Esophagus muscularis mucosa (tissue), 4 donors: Measurements from ENCODE around the gene RTBDN. TPM values are rescaled to one million over a fixed set of nuclear protein-coding genes. Genes with fewer than 3 reads are reported as not detected.
A peak's percentile ranks its signal among the peaks of the same experiment; 100 is the strongest.

Experiments
- DNase-seq: peaks from one replicate; pipeline ENCODE4 v3.0.0-alpha.2; 2017; ENCODE audit errors: extremely low spot score
- H3K27ac ChIP-seq, 4 donors: fragments of 200-600 bp; sonication (generic); replicated peaks in 1 of 4; 1 replicate in 3 of 4; 2 replicates in 1 of 4; pipeline ENCODE4 v1.5.1; 2016 to 2019; ENCODE audit warnings: mild to moderate bottlenecking in 1 of 4
- H3K27me3 ChIP-seq, 4 donors: fragments of 200-600 bp; sonication (generic); one replicate each; pipeline versions ENCODE4 v1.5.1 to v1.6.0; 2016 to 2019
- H3K36me3 ChIP-seq, 4 donors: fragments of 200-600 bp; sonication (generic); one replicate each; pipeline ENCODE4 v1.5.1; 2016 to 2019
- H3K4me1 ChIP-seq, 4 donors: fragments of 200-600 bp; sonication (generic); one replicate each; pipeline ENCODE4 v1.5.1; 2016 to 2019
- H3K4me3 ChIP-seq, 4 donors: fragments of 200-600 bp; sonication (generic); 1 replicate in 2 of 4; 2 replicates in 2 of 4; pipeline ENCODE4 v1.5.1; 2016 to 2019; ENCODE audit warnings: mild to moderate bottlenecking in 4 of 4, moderate library complexity in 1 of 4
- H3K9me3 ChIP-seq, 4 donors: fragments of 200-600 bp; sonication (generic); 1 replicate in 3 of 4; 2 replicates in 1 of 4; pipeline ENCODE4 v1.5.1; 2016 to 2019
- EP300 ChIP-seq: sonication (generic); formaldehyde crosslinking; IDR thresholded peaks from one replicate; pipeline ENCODE4 v1.6.1; 2017; ENCODE audit warnings: antibody characterized with exemption
- POLR2A ChIP-seq: fragments of 450-650 bp; IDR thresholded peaks from one replicate; pipeline ENCODE4 v1.6.1; 2017; ENCODE audit warnings: antibody characterized with exemption, moderate library complexity, mild to moderate bottlenecking, low read depth
- POLR2AphosphoS5 ChIP-seq, 2 donors: sonication (generic); formaldehyde crosslinking; IDR thresholded peaks; one replicate each; pipeline ENCODE4 v1.6.1; 2017; ENCODE audit warnings: antibody characterized with exemption in 2 of 2
- WGBS: methylation state at CpG from one replicate; pipeline ENCODE4 v1.1.5; 2018; 5-methylcytosine and 5-hydroxymethylcytosine counted together
- intact Hi-C: fragments of 100-400 bp; cut with DNase I; formaldehyde crosslinking; loops from one replicate; pipeline ENCODE4 v1.15.1; 2023
- total RNA-seq, 4 donors: library from RNA; depleted of rRNA; stranded (reverse); fragments of >200 nt; gene quantifications; one replicate each; pipeline versions ENCODE4 v1.1.0 to v1.2.1, GENCODE V29; 2016
- TF ChIP-seq, protein P1 (sequence below), 3 experiments: fragments of 200-600 bp in 2 of 3; fragments of 450-650 bp in 1 of 3; sonication (generic) in 2 of 3; IDR thresholded peaks; one replicate each; pipeline ENCODE4 v1.5.1; 2017 to 2019; ENCODE audit warnings: antibody characterized with exemption in 3 of 3, mild to moderate bottlenecking in 2 of 3, moderate library complexity in 1 of 3

Gene RTBDN
- under 1 TPM in 2 of 4 donors, not detected in 2; 0.52 to 0.83 TPM for total RNA-seq

DNA sequence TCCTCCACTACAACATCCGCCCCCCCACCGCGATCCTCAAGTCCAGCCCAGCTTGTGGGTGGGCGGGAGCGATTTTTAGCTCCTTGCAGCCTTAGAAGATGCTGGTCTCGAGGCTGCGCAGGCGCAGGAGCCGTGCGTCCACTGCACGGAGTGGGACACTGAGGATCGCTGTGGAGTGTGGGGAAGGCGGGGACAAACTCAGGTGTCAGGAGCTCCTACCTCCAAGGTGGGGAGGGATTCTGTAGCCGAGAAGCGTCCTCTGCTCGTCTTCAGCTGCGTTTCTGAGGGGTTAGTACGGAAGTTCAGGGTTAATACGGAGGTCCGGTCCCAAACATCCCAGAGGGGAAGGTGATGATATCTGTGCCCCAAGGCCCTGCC is at the start of gene RTBDN:
TSS of gene RTBDN (minus strand) at position 14 of the 378 bp plus-strand sequence. CDS start 4,600 bp downstream, outside the sequence.
- WGBS = 16% methylated on average over 17 of the region's 20 CpGs
- no peak for DNase-seq
- TF ChIP-seq, protein P1, sequence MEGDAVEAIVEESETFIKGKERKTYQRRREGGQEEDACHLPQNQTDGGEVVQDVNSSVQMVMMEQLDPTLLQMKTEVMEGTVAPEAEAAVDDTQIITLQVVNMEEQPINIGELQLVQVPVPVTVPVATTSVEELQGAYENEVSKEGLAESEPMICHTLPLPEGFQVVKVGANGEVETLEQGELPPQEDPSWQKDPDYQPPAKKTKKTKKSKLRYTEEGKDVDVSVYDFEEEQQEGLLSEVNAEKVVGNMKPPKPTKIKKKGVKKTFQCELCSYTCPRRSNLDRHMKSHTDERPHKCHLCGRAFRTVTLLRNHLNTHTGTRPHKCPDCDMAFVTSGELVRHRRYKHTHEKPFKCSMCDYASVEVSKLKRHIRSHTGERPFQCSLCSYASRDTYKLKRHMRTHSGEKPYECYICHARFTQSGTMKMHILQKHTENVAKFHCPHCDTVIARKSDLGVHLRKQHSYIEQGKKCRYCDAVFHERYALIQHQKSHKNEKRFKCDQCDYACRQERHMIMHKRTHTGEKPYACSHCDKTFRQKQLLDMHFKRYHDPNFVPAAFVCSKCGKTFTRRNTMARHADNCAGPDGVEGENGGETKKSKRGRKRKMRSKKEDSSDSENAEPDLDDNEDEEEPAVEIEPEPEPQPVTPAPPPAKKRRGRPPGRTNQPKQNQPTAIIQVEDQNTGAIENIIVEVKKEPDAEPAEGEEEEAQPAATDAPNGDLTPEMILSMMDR (IDR thresholded peaks at IDR 0.05) = no peak
- TF ChIP-seq POLR2AphosphoS5 (IDR thresholded peaks at IDR 0.05) (no peak), EP300 (no peak), POLR2A (no peak)
- Histone ChIP-seq H3K27me3 (peaks cover 0 to 100% (median 89%) of the 10 kb centered on the region in 4 donors), H3K36me3 (no peaks in the 10 kb centered on the region), H3K4me1 (peaks cover 14 to 59% (median 40%) of the 10 kb centered on the region in 4 donors), H3K4me3 (peak within 1 kb of the TSS; percentile 48 to 59 (median 51)), H3K27ac (no peak within 1 kb of the TSS), H3K9me3 (no peaks in the 10 kb centered on the region)
- intact Hi-C loops = no loop called here

DNA sequence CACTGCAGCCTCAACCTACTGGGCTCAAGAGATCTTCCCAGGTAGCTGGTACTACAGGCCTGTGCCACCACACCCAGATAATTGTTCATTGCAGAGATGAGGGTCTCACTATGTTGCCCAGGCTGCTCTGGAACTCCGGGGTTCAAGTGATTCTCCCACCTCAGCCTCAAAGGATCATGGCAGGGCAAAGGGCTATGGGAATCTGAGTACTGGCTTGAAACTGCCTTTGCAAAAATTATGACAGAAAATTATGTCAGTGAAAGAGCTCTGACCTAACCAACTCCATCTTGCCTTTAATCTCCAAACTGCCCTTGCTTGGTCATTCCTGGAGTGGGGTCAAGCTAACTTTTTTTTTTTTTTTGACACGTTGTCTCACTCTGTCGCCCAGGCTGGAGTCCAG is 48.2 kb upstream of the RTBDN start:
- Histone ChIP-seq H3K9me3 (peaks cover 0 to 13% (median 6%) of the 10 kb centered on the region in 4 donors), H3K4me1 (peaks cover 18 to 36% (median 29%) of the 10 kb centered on the region in 4 donors), H3K36me3 (peaks cover 12 to 16% (median 12%) of the 10 kb centered on the region in 4 donors), H3K27me3 (peaks cover 0 to 43% (median 21%) of the 10 kb centered on the region in 4 donors), H3K27ac (no peak overlapping the region), H3K4me3 (no peak overlapping the region)
- intact Hi-C loops = no loop called here
- 87% methylated on average over 3 of the region's 3 CpGs for WGBS
- TF ChIP-seq EP300 (no peak), POLR2AphosphoS5 (IDR thresholded peaks at IDR 0.05) (no peak), POLR2A (no peak)
- TF ChIP-seq, protein P1 (IDR thresholded peaks at IDR 0.05) = no peak
- no peak for DNase-seq

DNA sequence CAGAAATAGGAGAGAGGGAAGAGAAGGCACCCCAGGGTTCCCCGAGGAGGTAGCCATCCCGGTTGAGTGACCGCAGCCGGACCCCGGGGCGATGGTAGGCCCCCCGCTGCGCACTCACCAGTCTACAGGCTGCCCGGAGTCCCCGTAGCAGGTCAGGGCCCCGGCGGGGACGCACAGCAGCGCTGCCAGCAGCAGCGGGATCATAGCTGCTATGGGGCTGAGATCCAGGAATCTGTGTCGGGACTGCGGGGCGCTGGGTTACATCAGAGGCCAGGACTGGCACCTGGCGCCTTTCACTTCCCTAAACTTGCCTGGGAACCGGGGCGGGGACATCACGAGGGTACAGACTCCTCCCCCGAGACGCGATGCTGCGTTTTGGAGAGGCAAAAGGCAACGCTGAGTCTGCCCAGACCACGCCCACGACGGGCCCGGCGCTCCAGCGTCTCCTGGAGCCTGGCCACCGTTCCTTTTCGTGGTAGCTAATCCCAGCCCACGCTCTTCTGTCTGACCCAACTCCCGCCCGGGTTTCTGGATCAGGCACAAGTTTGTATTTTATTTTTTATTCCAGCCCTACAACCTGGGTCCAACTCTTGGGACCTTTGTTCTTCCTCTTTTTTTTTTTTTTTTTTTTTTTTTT is 46.9 kb upstream of the RTBDN start, which contains the start of gene DNASE2:
TSS of gene DNASE2 (minus strand) at position 278 of the 637 bp plus-strand sequence. CDS start at position 204, 74 bp downstream.
- H3K36me3 ChIP-seq = peaks cover 25 to 29% (median 25%) of the 10 kb centered on the region in 4 donors
- peaks cover 0 to 13% (median 6%) of the 10 kb centered on the region in 4 donors for H3K9me3 ChIP-seq
- H3K4me3 ChIP-seq = peak within 1 kb of the TSS; percentile 72 to 91 (median 74)
- DNase-seq = peak; percentile 99
- peak within 1 kb of the TSS; percentile 82 to 96 (median 92) for H3K27ac ChIP-seq
- intact Hi-C loops = no loop called here
- under 1% methylated on average over 20 of the region's 38 CpGs for WGBS
- H3K27me3 ChIP-seq = peaks cover 0 to 31% (median 21%) of the 10 kb centered on the region in 4 donors
- H3K4me1 ChIP-seq = peaks cover 18 to 36% (median 29%) of the 10 kb centered on the region in 4 donors
- TF ChIP-seq POLR2A (no peak), POLR2AphosphoS5 (IDR thresholded peaks at IDR 0.05) (peak; percentile 92 to 94), EP300 (no peak)
- TF ChIP-seq, protein P1 (IDR thresholded peaks at IDR 0.05) = peak in 1 of 3 experiments; percentile 15

DNA sequence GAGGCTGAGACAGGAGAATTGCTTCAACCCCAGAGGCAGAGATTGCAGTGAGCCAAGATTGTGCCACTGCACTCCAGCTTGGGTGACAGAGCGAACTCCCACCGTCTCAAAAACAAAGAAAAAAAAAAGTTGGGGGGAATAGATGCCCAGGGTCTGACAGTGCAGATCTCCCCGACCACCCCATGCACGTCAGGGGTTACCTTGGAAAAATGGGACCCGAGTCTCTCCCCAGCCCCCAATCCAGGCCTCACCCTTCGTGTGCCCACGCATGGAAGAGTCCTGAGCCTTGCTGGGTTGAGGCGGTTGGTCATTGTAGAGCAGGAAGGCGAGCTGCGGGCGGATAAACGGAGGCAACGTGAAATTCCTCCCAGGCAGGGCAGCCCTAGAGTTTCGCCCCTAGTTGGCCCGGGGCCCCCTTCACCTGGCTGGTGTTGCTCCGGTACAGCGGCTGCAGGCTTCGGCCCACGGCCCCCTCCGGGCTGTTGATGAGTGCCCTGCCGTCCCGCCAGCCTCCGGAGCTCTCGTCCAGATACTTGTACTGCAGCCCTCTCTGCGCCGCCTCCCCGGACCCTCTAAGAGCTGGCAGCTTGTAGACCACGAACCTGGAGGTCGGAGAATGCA is 46.3 kb upstream of the RTBDN start:
- no peak for DNase-seq
- TF ChIP-seq, protein P1 (IDR thresholded peaks at IDR 0.05) = no peak
- no peak for TF ChIP-seq POLR2A
- H3K9me3 ChIP-seq = peaks cover 0 to 13% (median 6%) of the 10 kb centered on the region in 4 donors
- peaks cover 13 to 31% (median 24%) of the 10 kb centered on the region in 4 donors for H3K4me1 ChIP-seq
- intact Hi-C loops = no loop called here
- peaks cover 25 to 36% (median 31%) of the 10 kb centered on the region in 4 donors for H3K36me3 ChIP-seq
- H3K4me3 ChIP-seq = peak overlapping the region; percentile 72 to 91 (median 74)
- WGBS = 39% methylated on average over 5 of the region's 29 CpGs
- peaks cover 0 to 24% (median 15%) of the 10 kb centered on the region in 4 donors for H3K27me3 ChIP-seq
- peak overlapping the region; percentile 82 to 96 (median 92) for H3K27ac ChIP-seq
